Heart left ventricle (tissue), 16 donors: ENCODE measurements around the gene PRR16. TPM values are rescaled to one million over a fixed set of nuclear protein-coding genes. Genes with fewer than 3 reads are reported as not detected.

Experiments used
- ATAC-seq, 4 donors: fragments of 200-7000 bp; cut with Tn5 transposase; one replicate each; pipeline ENCODE4 v1.9.1; 2020 to 2022; ENCODE audit warnings: moderate library complexity in 4 of 4, mild to moderate bottlenecking in 3 of 4, moderate number of reproducible peaks in 1 of 4
- DNase-seq, 5 donors: peaks; one replicate each; pipeline ENCODE4 v3.0.0-alpha.2; 2020
- H3K27ac ChIP-seq, 12 donors: fragments of 200-600 bp; sonication (generic) in 4 of 12; one replicate each; pipeline versions ENCODE4 v1.5.0 to v1.8.0; 2016 to 2022; ENCODE audit warnings: mild to moderate bottlenecking in 2 of 12
- H3K27me3 ChIP-seq, 9 donors: fragments of 200-600 bp; sonication (generic) in 2 of 9; one replicate each; pipeline versions ENCODE4 v1.5.1 to v1.8.0; 2016 to 2022; ENCODE audit warnings: mild to moderate bottlenecking in 3 of 9
- H3K36me3 ChIP-seq, 9 donors: fragments of 200-600 bp; sonication (generic) in 2 of 9; one replicate each; pipeline versions ENCODE4 v1.5.0 to v1.8.0; 2018 to 2022; ENCODE audit warnings: mild to moderate bottlenecking in 2 of 9
- H3K4me1 ChIP-seq, 12 donors: fragments of 200-600 bp; sonication (generic) in 4 of 12; one replicate each; pipeline versions ENCODE4 v1.5.0 to v1.8.0; 2016 to 2022; ENCODE audit warnings: mild to moderate bottlenecking in 3 of 12
- H3K4me3 ChIP-seq, 12 donors: fragments of 200-600 bp; sonication (generic) in 4 of 12; one replicate each; pipeline versions ENCODE4 v1.5.0 to v1.8.0; 2017 to 2022; ENCODE audit warnings: mild to moderate bottlenecking in 9 of 12, moderate library complexity in 4 of 12
- H3K9me3 ChIP-seq, 12 donors: fragments of 200-600 bp; sonication (generic) in 4 of 12; one replicate each; pipeline versions ENCODE4 v1.5.0 to v1.8.0; 2016 to 2022; ENCODE audit warnings: mild to moderate bottlenecking in 1 of 12
- POLR2A ChIP-seq, 2 donors: fragments of 450-650 bp; IDR thresholded peaks; one replicate each; pipeline ENCODE4 v1.6.1; 2017; ENCODE audit warnings: antibody characterized with exemption in 2 of 2, mild to moderate bottlenecking in 2 of 2, moderate library complexity in 2 of 2
- WGBS, 4 donors: extraction: QIAGEN DNeasy Blood & Tissue Kit in 2 of 4; methylation state at CpG; one replicate each; pipeline versions ENCODE4 v1.1.5 to v1.1.7; 2013 to 2018; 5-methylcytosine and 5-hydroxymethylcytosine counted together
- intact Hi-C, 10 donors: fragments of 100-400 bp; cut with DNase I; formaldehyde crosslinking; loops; one replicate each; pipeline versions ENCODE4 v1.11.1 to v1.14.2; 2022
- polyA plus RNA-seq, 2 donors: library from polyadenylated mRNA; stranded (reverse); fragments of 200-250 nt; gene quantifications; one replicate each; pipeline ENCODE4 v1.2.3, GENCODE V29; 2013
- total RNA-seq, 9 donors: library from RNA; depleted of rRNA in 2 of 9; stranded (reverse); fragments of >200 nt in 2 of 9; fragmentation: NEBNext Ultra II Directional in 3 of 9; extraction: Animal tissue kit (Norgen Biotek cat#: 25700) in 3 of 9; gene quantifications; one replicate each; pipeline versions ENCODE4 v1.1.0 to v1.2.4, GENCODE V29; 2016 to 2023
- TF ChIP-seq, protein P1 (sequence below), 12 donors: fragments of 200-600 bp; sonication (generic) in 4 of 12; IDR thresholded peaks; one replicate each; pipeline versions ENCODE4 v1.5.0 to v1.8.0; 2018 to 2022; ENCODE audit warnings: antibody characterized with exemption in 12 of 12, mild to moderate bottlenecking in 5 of 12
- donor health status: ischemic (EF 13 %, LVEDD 7.1; RV severe dilation, severe dysfunction).
- donor health status: healthy with polysubstance abuse.
- donor health status: DM: no; HTN: yes; CAD: no.
- donor health status: DM: no; HTN: no; CAD: no.
- donor health status: ischemic (EF 25% LVEDD 6.9; RV normal size, moderate dysfunction).
- donor health status: ischemic (EF 25% LVEDD 5.7; RV mildly dilated, moderate dysfunction).
- donor health status: healthy.
- donor health status: DM: yes; HTN: yes; CAD: no.
- donor health status: ischemic (EF 35%, LVEDD 5.7; RV mildly dilated, moderate dysfunction).
- donor health status: nonischemic (EF 11% LVEDD 7.7; RV severe dilation, severe dysfunction).
- donor health status: DM: yes; HTN: yes; CAD: no.
- donor health status: PGD.
- donor health status: ischemic (EF 29% LVEDD 5.4; RV normal size, mild dysfunction).
- donor health status: nonischemic (EF 23%, LVEDD 6.1; RV moderate dilation, normal function).

PRR16 gene
- total and polyA plus RNA-seq, 11 donors, result 4.0 to 18.8 (median 8.3) TPM

DNA sequence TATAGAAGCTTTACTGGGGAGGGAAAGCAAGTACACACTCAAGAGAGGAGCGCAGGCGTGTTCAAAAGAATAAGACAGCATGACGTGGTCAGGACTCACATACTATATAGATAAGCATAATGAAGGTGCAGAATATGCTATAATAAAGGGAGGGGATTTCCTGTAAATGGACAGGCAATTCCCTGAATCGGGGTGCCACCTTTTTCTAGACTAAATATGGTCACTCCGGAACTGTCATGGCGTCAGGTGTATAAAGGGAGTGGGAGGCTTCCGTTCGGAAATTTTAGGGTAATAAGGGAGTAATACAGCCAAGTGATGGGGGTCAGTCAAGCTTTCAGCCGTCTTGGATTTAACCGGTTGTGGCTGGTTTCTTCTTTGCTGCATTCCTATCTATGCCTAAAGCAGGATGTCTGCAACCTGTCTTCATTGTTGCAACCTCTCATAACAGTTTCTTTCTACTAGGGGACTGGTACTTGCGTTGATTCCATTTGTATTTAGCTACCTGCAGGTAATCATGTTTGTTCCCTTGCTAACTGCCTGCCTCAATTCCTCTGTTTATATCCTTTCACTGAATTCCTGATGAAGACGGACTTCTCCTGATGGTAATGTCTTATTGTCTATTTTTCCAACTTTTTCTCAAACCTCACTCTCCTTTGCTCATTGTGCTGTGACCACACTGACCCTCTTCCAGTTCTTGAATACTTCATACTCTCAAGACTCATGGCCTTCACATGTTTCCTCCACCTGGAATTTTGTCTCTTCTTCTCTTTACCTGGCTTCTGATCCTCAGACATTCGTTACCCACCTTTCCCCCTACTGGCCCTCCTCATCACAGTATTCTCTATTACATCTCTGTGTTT is 48.9 kb downstream of the PRR16 start:
- intact Hi-C loops, result no loop called here
- WGBS, 4 donors, result 87 to 94% (median 91%) methylated on average over 13 of the region's 13 CpGs

DNA sequence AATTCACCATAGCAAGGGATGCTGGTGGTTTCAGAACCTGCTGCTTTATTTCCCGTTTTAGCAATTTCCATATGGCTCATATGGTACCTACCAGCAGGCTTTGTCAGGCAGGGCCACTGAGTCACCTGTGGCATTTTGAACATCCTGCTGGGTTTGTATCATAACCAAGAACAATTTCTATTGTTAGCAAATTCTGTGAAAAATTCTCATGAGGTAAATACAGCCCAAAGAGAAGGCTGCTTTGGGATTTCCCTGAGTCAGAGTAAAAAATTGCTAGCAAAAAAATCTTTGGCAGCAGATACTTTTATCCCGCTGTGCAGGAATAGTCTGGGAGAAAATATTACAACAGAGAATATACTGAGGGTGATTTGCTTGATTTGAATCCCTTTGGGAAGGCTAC is 52.7 kb downstream of the PRR16 start:
- H3K9me3 ChIP-seq, result peaks cover 0 to 3% (median 0%) of the 10 kb centered on the region in 12 donors
- no peaks in the 10 kb centered on the region for H3K36me3 ChIP-seq
- intact Hi-C loops, result no loop called here
- H3K27me3 ChIP-seq, result no peaks in the 10 kb centered on the region
- ATAC-seq, result no peak
- WGBS, 4 donors, result 60 to 73% (median 69%) methylated on average over 2 of the region's 2 CpGs
- H3K27ac ChIP-seq, result no peak overlapping the region
- TF ChIP-seq, protein P1, sequence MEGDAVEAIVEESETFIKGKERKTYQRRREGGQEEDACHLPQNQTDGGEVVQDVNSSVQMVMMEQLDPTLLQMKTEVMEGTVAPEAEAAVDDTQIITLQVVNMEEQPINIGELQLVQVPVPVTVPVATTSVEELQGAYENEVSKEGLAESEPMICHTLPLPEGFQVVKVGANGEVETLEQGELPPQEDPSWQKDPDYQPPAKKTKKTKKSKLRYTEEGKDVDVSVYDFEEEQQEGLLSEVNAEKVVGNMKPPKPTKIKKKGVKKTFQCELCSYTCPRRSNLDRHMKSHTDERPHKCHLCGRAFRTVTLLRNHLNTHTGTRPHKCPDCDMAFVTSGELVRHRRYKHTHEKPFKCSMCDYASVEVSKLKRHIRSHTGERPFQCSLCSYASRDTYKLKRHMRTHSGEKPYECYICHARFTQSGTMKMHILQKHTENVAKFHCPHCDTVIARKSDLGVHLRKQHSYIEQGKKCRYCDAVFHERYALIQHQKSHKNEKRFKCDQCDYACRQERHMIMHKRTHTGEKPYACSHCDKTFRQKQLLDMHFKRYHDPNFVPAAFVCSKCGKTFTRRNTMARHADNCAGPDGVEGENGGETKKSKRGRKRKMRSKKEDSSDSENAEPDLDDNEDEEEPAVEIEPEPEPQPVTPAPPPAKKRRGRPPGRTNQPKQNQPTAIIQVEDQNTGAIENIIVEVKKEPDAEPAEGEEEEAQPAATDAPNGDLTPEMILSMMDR (IDR thresholded peaks at IDR 0.05), result no peak
- no peak for TF ChIP-seq POLR2A (IDR thresholded peaks at IDR 0.05)
- H3K4me3 ChIP-seq, result no peak overlapping the region
- no peak for DNase-seq
- peaks cover 0 to 12% (median 0%) of the 10 kb centered on the region in 12 donors for H3K4me1 ChIP-seq

More for the DNA sequence above, 48.9 kb downstream of the PRR16 start:
- peaks cover 0 to 16% (median 0%) of the 10 kb centered on the region in 12 donors for H3K4me1 ChIP-seq
- no peaks in the 10 kb centered on the region for H3K27me3 ChIP-seq
- no peaks in the 10 kb centered on the region for H3K9me3 ChIP-seq
- DNase-seq, result no peak
- no peak for TF ChIP-seq POLR2A (IDR thresholded peaks at IDR 0.05)
- TF ChIP-seq, protein P1 (IDR thresholded peaks at IDR 0.05), result no peak
- H3K27ac ChIP-seq, result no peak overlapping the region
- no peak overlapping the region for H3K4me3 ChIP-seq
- ATAC-seq, result no peak
- no peaks in the 10 kb centered on the region for H3K36me3 ChIP-seq

DNA sequence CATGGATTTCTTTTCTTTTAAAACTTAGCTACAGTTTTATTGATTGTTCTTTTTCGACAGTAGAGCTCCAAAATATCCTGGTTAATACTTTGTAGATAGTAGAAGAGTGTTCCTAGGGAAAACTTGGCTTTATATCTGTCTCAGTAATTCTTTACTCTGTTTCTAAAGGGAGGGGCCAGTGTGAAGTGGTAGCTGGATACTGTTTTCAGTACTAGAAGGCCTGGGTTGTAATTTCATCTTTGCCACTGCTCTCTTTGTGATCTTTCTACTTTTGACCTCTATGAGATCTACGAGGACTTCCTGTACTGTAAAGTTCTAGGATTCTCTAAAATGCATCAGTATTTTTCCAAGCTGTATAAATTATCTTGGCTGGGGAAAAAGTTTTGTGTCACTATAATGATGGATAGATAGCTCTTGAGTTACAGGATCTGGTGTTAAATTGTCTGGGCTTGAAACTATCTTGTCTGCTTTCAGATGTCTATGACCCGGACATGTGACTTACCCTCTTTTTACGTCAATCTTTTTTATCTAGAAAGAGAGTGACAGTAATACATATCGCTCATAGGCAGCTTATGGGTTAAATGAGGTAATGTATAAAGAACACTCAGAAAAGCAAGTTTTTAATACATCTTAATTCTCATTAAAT is 53.6 kb downstream of the PRR16 start:
- WGBS, 4 donors, result 57 to 67% (median 60%) methylated on average over 5 of the region's 5 CpGs
- Histone ChIP-seq H3K36me3 (no peaks in the 10 kb centered on the region), H3K4me3 (no peak overlapping the region), H3K4me1 (peaks cover 0 to 12% (median 0%) of the 10 kb centered on the region in 12 donors), H3K27ac (no peak overlapping the region), H3K27me3 (no peaks in the 10 kb centered on the region), H3K9me3 (peaks cover 0 to 5% (median 0%) of the 10 kb centered on the region in 12 donors)
- peak in 1 of 4 donors; percentile 26 for ATAC-seq
- DNase-seq, result no peak
- intact Hi-C loops, result no loop called here
- no peak for TF ChIP-seq POLR2A (IDR thresholded peaks at IDR 0.05)
- TF ChIP-seq, protein P1 (IDR thresholded peaks at IDR 0.05), result no peak

DNA sequence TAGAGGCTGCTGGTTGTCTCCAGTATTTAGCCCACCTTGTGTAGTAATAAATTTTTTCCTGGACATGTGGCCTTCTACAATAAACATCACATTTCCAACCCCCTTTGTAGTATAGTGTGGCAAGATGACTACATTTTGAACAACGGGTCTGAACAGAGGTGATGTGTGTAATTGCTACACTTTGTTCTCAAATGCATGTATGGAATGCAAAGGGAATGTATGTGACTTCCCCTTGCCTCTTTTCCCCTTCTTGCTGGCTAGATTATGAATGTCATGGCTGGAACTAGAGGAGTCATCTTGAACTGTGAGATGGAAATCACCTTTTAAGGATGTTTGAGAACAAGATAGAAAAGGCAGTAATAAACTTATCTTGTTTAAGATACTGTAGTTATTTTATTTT is 54.5 kb downstream of the PRR16 start:
- ATAC-seq (no peak), DNase-seq (no peak)
- H3K36me3 ChIP-seq, result no peaks in the 10 kb centered on the region
- peaks cover 0 to 7% (median 0%) of the 10 kb centered on the region in 12 donors for H3K9me3 ChIP-seq
- intact Hi-C loops, result no loop called here
- no peaks in the 10 kb centered on the region for H3K27me3 ChIP-seq
- TF ChIP-seq, protein P1 (IDR thresholded peaks at IDR 0.05), result no peak
- TF ChIP-seq POLR2A (IDR thresholded peaks at IDR 0.05), result no peak
- WGBS, 4 donors, result 39 to 45% (median 42%) methylated on average over 1 of the region's 1 CpG
- peaks cover 0 to 12% (median 0%) of the 10 kb centered on the region in 12 donors for H3K4me1 ChIP-seq
- H3K27ac ChIP-seq, result no peak overlapping the region
- H3K4me3 ChIP-seq, result no peak overlapping the region
